Mucosa of gallbladder (tissue), 1 donor: ENCODE results near the gene TRNT1. TPM values are rescaled to one million over a fixed set of nuclear protein-coding genes. Genes with fewer than 3 reads are reported as not detected.

Experiments
- DNase-seq: peaks from one replicate; pipeline ENCODE4 v3.0.0-alpha.2; 2020; ENCODE audit warnings: low spot score
- total RNA-seq: library from RNA; stranded (reverse); gene quantifications from one replicate; pipeline ENCODE4 v1.2.1, GENCODE V29; 2021
- donor health status: DM: no; HTN: no; CAD: no.

The TRNT1 gene
- total RNA-seq, 1 donor from 2014 or later: 22.0 TPM

- no peak for DNase-seq
Measured at GRCh38 chr3:3178498-3179328, 52.0 kb downstream of the TRNT1 start.

- DNase-seq: peak; percentile 91
Measured at GRCh38 chr3:3179407-3180094, 52.8 kb downstream of the TRNT1 start, which contains the start of gene CRBN. Gene CRBN, minus strand, starts transcription at chr3:3179691. Its CDS starts 4 bp downstream, at chr3:3179687.

- DNase-seq: no peak
Measured at GRCh38 chr3:3180456-3180855, 53.7 kb downstream of the TRNT1 start.

GRCh38 chr3:3184876-3185275 lies 58.1 kb downstream of the TRNT1 start:
- no peak for DNase-seq

- no peak for DNase-seq
Measured at GRCh38 chr3:3189102-3189727, 62.5 kb downstream of the TRNT1 start.

GRCh38 chr3:3189961-3190360 lies 63.2 kb downstream of the TRNT1 start:
- DNase-seq: no peak

- peak; percentile 19 for DNase-seq
Measured at GRCh38 chr3:3191675-3192285, 65.0 kb downstream of the TRNT1 start.

- no peak for DNase-seq
Measured at GRCh38 chr3:3192286-3192675, 65.5 kb downstream of the TRNT1 start.

GRCh38 chr3:3194861-3195260 lies 68.1 kb downstream of the TRNT1 start:
- no peak for DNase-seq

GRCh38 chr3:3196148-3196861 lies 69.6 kb downstream of the TRNT1 start:
- no peak for DNase-seq

Other genes starting within 250 kb of the TRNT1 start
- gene IL5RA, start 16.6 kb upstream of the TRNT1 start, total RNA-seq: 0.60 TPM
- gene CRBN, start 52.8 kb downstream of the TRNT1 start, total RNA-seq: 48.0 TPM